CD4-positive, alpha-beta memory T cell (primary cell): Measurements from ENCODE around the gene SOX2. TPM values are rescaled to one million over a fixed set of nuclear protein-coding genes. Genes with fewer than 3 reads are reported as not detected.

Source experiments
- CTCF ChIA-PET: fragments of 350-600 bp; sonication (Branson Sonifier 250); formaldehyde crosslinking; loops from one replicate; lab custom pipeline; 2021; ENCODE audit warnings: inconsistent platforms; ENCODE audit not compliant: partially characterized antibody; lab: Charles Lee
- POLR2A ChIA-PET: fragments of 350-600 bp; sonication (Branson Sonifier 250); formaldehyde crosslinking; loops from one replicate; lab custom pipeline; 2021; ENCODE audit not compliant: partially characterized antibody; lab: Charles Lee
- DNase-seq, 5 donors: peaks; one replicate each; pipeline versions ENCODE4 v3.0.0 to v3.0.0-alpha.2; 2020 to 2022; ENCODE audit warnings: mixed read lengths in 1 of 5
- H3K27ac ChIP-seq: one replicate; pipeline ENCODE4 v1.7.0; 2013; ENCODE audit warnings: low read depth, low read length
- H3K27me3 ChIP-seq: 2 replicates; pipeline ENCODE4 v1.7.0; 2013; ENCODE audit warnings: mild to moderate bottlenecking, low read length, moderate library complexity; ENCODE audit not compliant: insufficient read depth
- H3K36me3 ChIP-seq: 2 replicates; pipeline ENCODE4 v1.7.0; 2013; ENCODE audit warnings: mild to moderate bottlenecking, low read length, moderate library complexity; ENCODE audit not compliant: insufficient read depth
- H3K4me1 ChIP-seq: 2 replicates; pipeline ENCODE4 v1.7.0; 2013; ENCODE audit warnings: mild to moderate bottlenecking, low read length, moderate library complexity; ENCODE audit not compliant: insufficient read depth
- H3K4me3 ChIP-seq, 2 donors: one replicate each; pipeline ENCODE4 v1.7.0; 2013; ENCODE audit warnings: low read length in 2 of 2, mild to moderate bottlenecking in 1 of 2
- H3K9me3 ChIP-seq, 2 donors: one replicate each; pipeline ENCODE4 v1.7.0; 2013; ENCODE audit warnings: low read length in 2 of 2, control low read depth in 1 of 2; ENCODE audit not compliant: control insufficient read depth in 1 of 2
- H3K27ac Mint-ChIP-seq, 7 donors: one replicate each; pipeline ENCODE4 v1.8.0; 2020 to 2021; ENCODE audit warnings: mixed read lengths in 7 of 7, mild to moderate bottlenecking in 6 of 7, inconsistent platforms in 3 of 7, moderate library complexity in 3 of 7
- H3K27me3 Mint-ChIP-seq, 2 donors: one replicate each; pipeline ENCODE4 v1.8.0; 2020 to 2021; ENCODE audit warnings: mixed read lengths in 2 of 2
- H3K36me3 Mint-ChIP-seq, 2 donors: one replicate each; pipeline ENCODE4 v1.8.0; 2020 to 2021; ENCODE audit warnings: mixed read lengths in 2 of 2, inconsistent platforms in 1 of 2, mild to moderate bottlenecking in 1 of 2
- H3K4me1 Mint-ChIP-seq, 4 donors: one replicate each; pipeline ENCODE4 v1.8.0; 2020 to 2021; ENCODE audit warnings: mixed read lengths in 4 of 4, mild to moderate bottlenecking in 1 of 4
- H3K4me3 Mint-ChIP-seq, 8 donors: one replicate each; pipeline ENCODE4 v1.8.0; 2020 to 2021; ENCODE audit warnings: mixed read lengths in 8 of 8, mild to moderate bottlenecking in 7 of 8, moderate library complexity in 6 of 8, inconsistent platforms in 3 of 8
- H3K9me3 Mint-ChIP-seq, 8 donors: one replicate each; pipeline ENCODE4 v1.8.0; 2020 to 2021; ENCODE audit warnings: mixed read lengths in 8 of 8, mild to moderate bottlenecking in 5 of 8, inconsistent platforms in 3 of 8, moderate library complexity in 1 of 8
- intact Hi-C: fragments of 100-400 bp; cut with micrococcal nuclease; formaldehyde crosslinking; loops from one replicate; pipeline ENCODE4 v1.15.1; 2023
- polyA plus RNA-seq, 2 donors: library from polyadenylated mRNA; unstranded; fragments of 300-500 nt; fragmentation: Illumina TruSeq; gene quantifications; one replicate each; pipeline ENCODE4 v1.2.3, GENCODE V29; 2021
- total RNA-seq, 2 experiments: library from RNA; stranded (reverse); gene quantifications; one replicate each; pipeline ENCODE4 v1.2.3, GENCODE V29; 2021

Gene SOX2
- total and polyA plus RNA-seq, 4 experiments from 2014 or later = not detected

DNA sequence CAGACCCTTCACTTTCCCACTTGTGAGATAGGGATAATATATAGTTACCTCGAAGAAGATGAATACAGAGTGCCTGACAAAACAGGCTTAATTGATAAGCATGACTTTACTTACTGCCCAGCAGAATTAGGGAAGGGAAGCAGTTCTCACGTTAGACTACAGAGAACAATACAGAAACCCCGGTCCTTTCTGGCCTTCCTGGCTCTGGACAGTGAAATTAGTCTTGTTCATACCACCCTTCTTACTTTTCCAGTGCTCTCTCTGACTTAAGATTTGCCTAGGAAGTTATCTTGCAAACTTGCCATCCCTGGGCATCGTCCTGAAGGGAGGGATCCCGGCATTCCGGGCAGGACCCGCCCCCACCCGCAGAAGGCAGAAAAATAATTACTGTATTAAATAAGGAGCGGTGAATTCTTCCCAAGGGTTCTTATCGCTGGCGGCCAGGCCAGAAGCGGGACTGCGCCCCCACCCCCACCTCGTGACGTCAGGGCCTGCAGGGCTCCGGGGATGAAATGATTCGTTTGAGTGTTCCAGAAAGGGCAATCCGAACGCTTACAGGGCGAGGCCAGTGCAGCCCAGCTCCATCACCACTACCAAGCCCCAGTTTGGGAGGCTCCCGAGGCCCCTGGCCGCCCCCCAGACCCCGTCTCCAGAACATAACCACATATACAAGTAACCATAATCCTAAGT lies 8.4 kb downstream of the SOX2 start:
- intact Hi-C loops = no loop called here
- Mint-ChIP-seq H3K4me3 (no peak overlapping the region), H3K27me3 (peaks cover 80 to 83% of the 10 kb centered on the region in 2 donors), H3K27ac (peak overlapping the region in 2 of 7 donors; percentile 17 to 90), H3K4me1 (peaks cover 0 to 3% (median 0%) of the 10 kb centered on the region in 4 donors), H3K36me3 (peaks cover 6 to 13% of the 10 kb centered on the region in 2 donors), H3K9me3 (peaks cover 0 to 84% (median 65%) of the 10 kb centered on the region in 8 donors)
- Histone ChIP-seq H3K36me3 (no peaks in the 10 kb centered on the region), H3K4me1 (no peaks in the 10 kb centered on the region), H3K4me3 (no peak overlapping the region), H3K27me3 (peaks cover 72% of the 10 kb centered on the region), H3K27ac (no peak overlapping the region), H3K9me3 (no peaks in the 10 kb centered on the region)
- POLR2A ChIA-PET = no interaction called here
- CTCF ChIA-PET = interaction anchor here (2.0 kb wide), 1 partner anchor 12 kb away, joined by 9 read pairs; no protein-coding TSS in a partner anchor
- DNase-seq = no peak

DNA sequence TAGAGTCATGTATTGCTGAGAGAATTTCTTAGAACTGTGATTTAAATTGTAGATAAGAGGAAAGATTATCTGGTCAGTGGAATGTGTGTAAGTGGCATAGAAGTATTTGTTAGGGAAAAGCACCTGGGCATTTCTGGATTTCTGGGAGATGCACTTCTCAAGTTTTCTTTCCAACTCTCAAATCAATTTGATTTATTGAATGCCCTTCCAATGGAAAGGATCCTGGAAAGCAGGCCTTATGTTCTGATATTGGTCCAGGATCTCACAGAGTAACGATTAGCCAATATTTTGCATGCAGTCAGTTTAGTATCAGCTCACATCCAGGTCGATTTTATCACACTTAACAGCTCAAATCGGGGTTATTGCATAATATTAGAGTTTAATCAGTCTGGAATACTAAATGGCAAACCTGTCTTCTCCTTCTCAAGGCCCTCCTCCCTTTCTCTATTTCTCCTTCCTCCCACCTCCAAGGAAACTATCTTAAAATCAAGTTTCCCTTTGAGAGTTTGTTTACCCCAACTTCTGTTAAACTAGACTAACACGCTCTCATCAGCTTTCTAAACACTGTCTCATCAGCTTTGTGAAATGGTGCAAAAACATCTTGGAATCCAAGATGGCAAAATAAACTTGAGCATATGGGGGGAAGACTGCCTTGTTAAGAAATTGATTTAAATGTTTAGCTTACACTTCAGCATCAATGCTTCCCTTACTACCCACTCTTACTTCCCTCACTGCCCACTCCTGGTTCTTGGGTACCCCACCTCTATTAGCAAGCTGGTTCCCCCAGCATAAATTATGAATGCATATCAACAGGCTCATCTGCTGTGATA lies 9.5 kb downstream of the SOX2 start:
- peaks cover 70% of the 10 kb centered on the region for H3K27me3 ChIP-seq
- no peaks in the 10 kb centered on the region for H3K4me1 ChIP-seq
- H3K36me3 Mint-ChIP-seq = peaks cover 6 to 16% of the 10 kb centered on the region in 2 donors
- H3K4me3 ChIP-seq = no peak overlapping the region
- POLR2A ChIA-PET = no interaction called here
- no peaks in the 10 kb centered on the region for H3K36me3 ChIP-seq
- peaks cover 79 to 82% of the 10 kb centered on the region in 2 donors for H3K27me3 Mint-ChIP-seq
- H3K4me1 Mint-ChIP-seq = peaks cover 0 to 5% (median 2%) of the 10 kb centered on the region in 4 donors
- H3K4me3 Mint-ChIP-seq = no peak overlapping the region
- no peak for DNase-seq
- CTCF ChIA-PET = interaction anchor here (1.0 to 2.0 kb wide), 3 partner anchors 7 to 20 kb away, joined by 3 to 9 read pairs (median 3); no protein-coding TSS in a partner anchor
- intact Hi-C loops = no loop called here
- peak overlapping the region in 1 of 7 donors; percentile 30 for H3K27ac Mint-ChIP-seq
- H3K27ac ChIP-seq = no peak overlapping the region
- no peaks in the 10 kb centered on the region for H3K9me3 ChIP-seq
- H3K9me3 Mint-ChIP-seq = peaks cover 0 to 83% (median 66%) of the 10 kb centered on the region in 8 donors

DNA sequence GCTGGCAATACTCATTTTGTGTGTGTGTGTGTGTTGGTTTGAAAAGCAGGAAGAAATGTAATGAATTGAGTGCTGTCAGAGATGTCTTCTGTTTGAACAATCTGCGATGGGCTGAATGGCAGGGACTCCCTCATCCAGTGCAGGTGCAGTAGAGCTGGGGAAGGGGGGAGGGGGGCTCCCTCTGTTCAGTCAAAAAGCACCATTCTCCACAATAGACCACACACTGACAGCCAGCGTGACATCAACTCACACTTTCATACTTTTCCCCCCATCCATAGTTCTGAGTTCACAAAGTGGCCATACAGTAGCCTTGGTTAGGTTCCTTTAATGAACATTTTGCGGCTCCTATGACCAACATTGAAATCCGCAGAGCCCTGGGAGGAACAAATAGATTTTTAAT lies 10.4 kb downstream of the SOX2 start:
- Mint-ChIP-seq H3K4me1 (peaks cover under 1 to 14% (median 3%) of the 10 kb centered on the region in 4 donors), H3K36me3 (peaks cover 6 to 16% of the 10 kb centered on the region in 2 donors), H3K27me3 (peaks cover 80% of the 10 kb centered on the region in 2 donors), H3K9me3 (peaks cover 0 to 82% (median 72%) of the 10 kb centered on the region in 8 donors), H3K4me3 (no peak overlapping the region), H3K27ac (peak overlapping the region in 1 of 7 donors; percentile 30)
- no peak overlapping the region for H3K27ac ChIP-seq
- ChIA-PET POLR2A (interaction anchor here (0.7 kb wide), 1 partner anchor 9 kb away, joined by 3 read pairs; no protein-coding TSS in a partner anchor), CTCF (interaction anchor here (1.0 to 2.0 kb wide), 2 partner anchors 8 to 14 kb away, joined by 3 to 9 read pairs; no protein-coding TSS in a partner anchor)
- DNase-seq = no peak
- no peaks in the 10 kb centered on the region for H3K36me3 ChIP-seq
- H3K4me1 ChIP-seq = peaks cover 6% of the 10 kb centered on the region
- intact Hi-C loops = no loop called here
- peaks cover 78% of the 10 kb centered on the region for H3K27me3 ChIP-seq
- H3K9me3 ChIP-seq = no peaks in the 10 kb centered on the region
- no peak overlapping the region for H3K4me3 ChIP-seq

DNA sequence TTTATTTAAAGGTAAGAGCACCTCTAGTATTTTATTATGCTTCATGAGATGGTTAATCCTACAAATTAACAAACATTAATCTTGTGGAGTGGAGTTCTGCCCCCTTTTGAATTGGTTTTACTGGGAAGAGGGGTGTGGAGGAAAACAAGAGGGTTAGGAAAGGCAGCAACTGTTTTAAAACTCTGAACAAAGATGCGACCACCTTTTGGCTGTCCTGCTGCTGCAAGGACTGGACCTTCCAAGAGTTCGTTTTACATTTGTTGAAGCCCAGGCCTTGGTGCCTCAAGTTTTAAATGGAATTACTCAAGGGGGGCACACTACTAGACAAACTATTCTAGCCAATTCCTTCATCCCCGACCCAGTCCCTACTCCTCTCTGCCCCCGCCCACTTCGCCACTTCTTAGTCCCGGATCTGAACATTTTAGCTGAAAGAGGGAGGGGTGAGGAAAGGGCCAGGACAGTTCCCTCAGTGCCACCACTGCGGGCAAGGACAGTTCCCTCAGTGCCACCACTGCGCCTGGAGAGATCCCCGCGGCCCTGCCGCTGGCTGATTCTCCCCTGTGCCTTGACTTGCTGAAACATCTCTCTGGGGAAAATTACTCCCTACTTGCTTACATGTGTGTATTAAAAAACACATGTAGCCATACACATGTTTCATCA lies 11.2 kb downstream of the SOX2 start:
- Histone ChIP-seq H3K36me3 (no peaks in the 10 kb centered on the region), H3K9me3 (no peaks in the 10 kb centered on the region), H3K4me3 (no peak overlapping the region), H3K27ac (no peak overlapping the region), H3K27me3 (peaks cover 81% of the 10 kb centered on the region), H3K4me1 (peaks cover 12% of the 10 kb centered on the region)
- peak overlapping the region in 1 of 8 donors; percentile 25 for H3K4me3 Mint-ChIP-seq
- peaks cover 8 to 21% (median 9%) of the 10 kb centered on the region in 4 donors for H3K4me1 Mint-ChIP-seq
- H3K36me3 Mint-ChIP-seq = peaks cover 7 to 16% of the 10 kb centered on the region in 2 donors
- peaks cover 81% of the 10 kb centered on the region in 2 donors for H3K27me3 Mint-ChIP-seq
- peak overlapping the region in 2 of 7 donors; percentile 43 to 51 for H3K27ac Mint-ChIP-seq
- intact Hi-C loops = no loop called here
- H3K9me3 Mint-ChIP-seq = peaks cover 0 to 84% (median 72%) of the 10 kb centered on the region in 8 donors
- ChIA-PET POLR2A (no interaction called here), CTCF (no interaction called here)
- DNase-seq = no peak

DNA sequence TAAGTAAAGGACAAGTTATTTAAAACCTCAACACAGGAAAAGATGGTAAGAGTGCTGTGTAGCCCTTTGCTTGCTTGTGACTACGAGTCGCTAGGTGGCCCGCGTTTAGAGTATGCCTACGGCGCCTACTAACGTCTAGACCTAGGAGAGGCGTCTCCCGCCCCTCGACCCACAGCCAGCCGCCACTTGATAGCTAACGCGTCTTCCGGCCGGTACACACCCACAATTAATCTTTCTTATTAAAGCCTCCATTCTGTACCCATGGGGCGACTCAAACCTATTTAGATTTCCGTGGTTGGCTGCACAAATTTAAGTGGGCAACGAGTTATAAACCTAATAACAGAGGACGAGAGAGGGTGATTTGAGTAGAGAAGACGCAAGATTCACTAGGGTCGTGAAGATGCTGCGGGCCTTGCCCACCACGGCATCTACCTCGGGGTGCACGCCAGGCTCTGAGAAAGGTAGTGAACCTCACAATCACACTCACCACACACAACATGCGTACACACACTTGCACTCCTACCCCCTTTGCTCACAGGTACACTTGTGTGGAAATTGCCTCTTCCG lies 12.0 kb downstream of the SOX2 start:
- Mint-ChIP-seq H3K27ac (peak overlapping the region in 5 of 7 donors; percentile 11 to 89 (median 51)), H3K36me3 (peaks cover 7 to 16% of the 10 kb centered on the region in 2 donors), H3K27me3 (peaks cover 74 to 83% of the 10 kb centered on the region in 2 donors), H3K9me3 (peaks cover 0 to 84% (median 67%) of the 10 kb centered on the region in 8 donors), H3K4me3 (peak overlapping the region in 3 of 8 donors; percentile 13 to 43 (median 25)), H3K4me1 (peaks cover 9 to 21% (median 11%) of the 10 kb centered on the region in 4 donors)
- H3K9me3 ChIP-seq = no peaks in the 10 kb centered on the region
- H3K27ac ChIP-seq = no peak overlapping the region
- no peak overlapping the region for H3K4me3 ChIP-seq
- peaks cover 12% of the 10 kb centered on the region for H3K4me1 ChIP-seq
- no peaks in the 10 kb centered on the region for H3K36me3 ChIP-seq
- intact Hi-C loops = no loop called here
- ChIA-PET POLR2A (no interaction called here), CTCF (no interaction called here)
- no peak for DNase-seq
- peaks cover 78% of the 10 kb centered on the region for H3K27me3 ChIP-seq

DNA sequence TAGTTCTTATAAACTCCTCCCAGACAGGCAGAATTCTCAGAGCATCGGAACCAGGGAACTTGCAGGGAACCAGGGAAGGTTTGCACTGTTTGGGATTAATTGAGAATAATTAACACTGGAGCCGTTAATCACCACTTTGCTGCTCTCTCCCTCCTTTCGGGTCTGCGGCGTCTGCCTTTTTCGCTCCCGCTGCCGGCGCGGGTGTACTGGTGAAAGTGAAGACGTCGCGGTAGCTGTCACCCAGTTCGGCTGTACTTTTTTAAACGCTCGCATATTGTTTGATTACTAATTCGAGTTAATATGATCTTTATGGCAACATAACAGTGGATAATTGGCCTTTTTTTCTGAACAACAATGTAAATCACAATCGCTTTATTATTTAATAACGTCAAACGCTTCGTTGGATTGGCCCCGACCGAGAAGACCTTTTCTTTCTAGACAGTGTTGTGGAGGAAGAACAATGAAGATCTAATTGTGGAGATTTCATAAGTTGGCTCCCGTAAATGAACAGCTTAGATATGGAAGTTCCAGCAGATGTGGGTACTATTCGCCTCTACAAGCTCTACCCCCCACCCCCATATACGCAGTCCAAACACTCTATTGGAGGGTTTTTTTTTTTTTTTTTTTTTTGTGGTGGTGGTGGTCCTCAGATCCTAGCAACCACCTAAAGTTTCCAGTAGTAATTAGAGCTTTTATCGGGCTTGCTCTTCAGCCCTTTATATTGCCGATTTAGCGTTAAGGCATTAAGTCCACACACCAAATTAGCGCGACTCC lies 12.7 kb downstream of the SOX2 start:
- Mint-ChIP-seq H3K36me3 (peaks cover 7 to 16% of the 10 kb centered on the region in 2 donors), H3K27ac (peak overlapping the region in 3 of 7 donors; percentile 51 to 89 (median 80)), H3K4me3 (peak overlapping the region in 5 of 8 donors; percentile 18 to 64 (median 45)), H3K27me3 (peaks cover 74 to 83% of the 10 kb centered on the region in 2 donors), H3K4me1 (peaks cover 9 to 21% (median 12%) of the 10 kb centered on the region in 4 donors), H3K9me3 (peaks cover 0 to 81% (median 67%) of the 10 kb centered on the region in 8 donors)
- H3K9me3 ChIP-seq = no peaks in the 10 kb centered on the region
- CTCF ChIA-PET = no interaction called here
- H3K27ac ChIP-seq = no peak overlapping the region
- H3K4me1 ChIP-seq = peaks cover 12% of the 10 kb centered on the region
- peaks cover 72% of the 10 kb centered on the region for H3K27me3 ChIP-seq
- POLR2A ChIA-PET = no interaction called here
- intact Hi-C loops = no loop called here
- H3K4me3 ChIP-seq = no peak overlapping the region
- no peaks in the 10 kb centered on the region for H3K36me3 ChIP-seq
- DNase-seq = no peak
